Upper lobe of left lung (tissue), 4 donors: Measurements from ENCODE around the gene NOTCH1.

Experiments
- CTCF ChIP-seq, 6 experiments: fragments of 450-650 bp in 4 of 6; fragments of 200-600 bp in 2 of 6; sonication (generic) in 2 of 6; IDR thresholded peaks; one replicate each; pipeline ENCODE4 v1.5.1; 2016 to 2019; ENCODE audit warnings: antibody characterized with exemption in 6 of 6
- EP300 ChIP-seq, 4 donors: sonication (generic); formaldehyde crosslinking; IDR thresholded peaks; one replicate each; pipeline ENCODE4 v1.5.1; 2017; ENCODE audit warnings: antibody characterized with exemption in 4 of 4, control low read depth in 2 of 4
- POLR2A ChIP-seq, 4 donors: fragments of 450-650 bp; IDR thresholded peaks; one replicate each; pipeline ENCODE4 v1.5.1; 2016 to 2017; ENCODE audit warnings: antibody characterized with exemption in 4 of 4, mild to moderate bottlenecking in 2 of 4
- POLR2AphosphoS5 ChIP-seq, 2 donors: sonication (generic); formaldehyde crosslinking; IDR thresholded peaks; one replicate each; pipeline ENCODE4 v1.5.1; 2017; ENCODE audit warnings: antibody characterized with exemption in 2 of 2

- TF ChIP-seq POLR2AphosphoS5 (IDR thresholded peaks at IDR 0.05) = no peak
- no peak for TF ChIP-seq CTCF (IDR thresholded peaks at IDR 0.05)
- TF ChIP-seq POLR2A (IDR thresholded peaks at IDR 0.05) = no peak
- TF ChIP-seq EP300 (IDR thresholded peaks at IDR 0.05) = no peak
Observed at GRCh38 chr9:136576269-136576626, 30.4 kb upstream of the NOTCH1 start.
